Gastroesophageal sphincter (tissue), 4 donors: ENCODE results near the gene DHDDS. TPM values are rescaled to one million over a fixed set of nuclear protein-coding genes. Genes with fewer than 3 reads are reported as not detected.
"Not testable (repeated sequence)": the region's sequence is repeated elsewhere in the genome, so short reads cannot be mapped to it uniquely, and the experiment has no call there.

Experiments used
- ATAC-seq: fragments of 150-250 bp; one replicate; pipeline ENCODE4 v1.9.1; 2016; ENCODE audit warnings: mild to moderate bottlenecking, moderate library complexity
- H3K27ac ChIP-seq, 4 donors: fragments of 200-600 bp; sonication (generic) in 3 of 4; 1 replicate in 3 of 4; 2 replicates in 1 of 4; pipeline ENCODE4 v1.5.1; 2016 to 2019
- H3K27me3 ChIP-seq: fragments of 200-600 bp; sonication (generic); one replicate; pipeline ENCODE4 v1.5.1; 2019
- H3K36me3 ChIP-seq, 2 donors: fragments of 200-600 bp; sonication (generic); one replicate each; pipeline ENCODE4 v1.5.1; 2019; ENCODE audit warnings: control low read depth in 1 of 2
- H3K4me1 ChIP-seq, 3 donors: fragments of 200-600 bp; sonication (generic); 1 replicate in 2 of 3; 2 replicates in 1 of 3; pipeline ENCODE4 v1.5.1; 2016 to 2019; ENCODE audit warnings: control low read depth in 2 of 3
- H3K4me3 ChIP-seq, 2 donors: fragments of 200-600 bp; sonication (generic); one replicate each; pipeline ENCODE4 v1.5.1; 2019; ENCODE audit warnings: mild to moderate bottlenecking in 1 of 2, moderate library complexity in 1 of 2
- H3K9me3 ChIP-seq, 3 donors: fragments of 200-600 bp; sonication (generic); one replicate each; pipeline ENCODE4 v1.5.1; 2017 to 2019; ENCODE audit warnings: control low read depth in 2 of 3
- EP300 ChIP-seq: sonication (generic); formaldehyde crosslinking; IDR thresholded peaks from one replicate; pipeline ENCODE4 v1.6.1; 2017; ENCODE audit warnings: antibody characterized with exemption, mild to moderate bottlenecking
- POLR2A ChIP-seq, 2 donors: fragments of 450-650 bp; IDR thresholded peaks; one replicate each; pipeline ENCODE4 v1.6.1; 2017; ENCODE audit warnings: antibody characterized with exemption in 2 of 2, mild to moderate bottlenecking in 2 of 2, moderate library complexity in 1 of 2
- POLR2AphosphoS5 ChIP-seq: sonication (generic); formaldehyde crosslinking; IDR thresholded peaks from one replicate; pipeline ENCODE4 v1.6.1; 2017; ENCODE audit warnings: antibody characterized with exemption
- WGBS, 2 donors: methylation state at CpG; one replicate each; pipeline ENCODE4 v1.1.5; 2018; ENCODE audit warnings: low coverage in 1 of 2; 5-methylcytosine and 5-hydroxymethylcytosine counted together
- total RNA-seq, 4 donors: library from RNA; depleted of rRNA; stranded (reverse); fragments of >200 nt; gene quantifications; one replicate each; pipeline ENCODE4 v1.1.0, GENCODE V29; 2016
- TF ChIP-seq, protein P1 (sequence below), 4 experiments: fragments of 200-600 bp in 2 of 4; fragments of 450-650 bp in 2 of 4; sonication (generic) in 1 of 4; IDR thresholded peaks; one replicate each; pipeline ENCODE4 v1.5.1; 2017 to 2019; ENCODE audit warnings: antibody characterized with exemption in 4 of 4, mild to moderate bottlenecking in 2 of 4, moderate library complexity in 2 of 4

The DHDDS gene, protein sequence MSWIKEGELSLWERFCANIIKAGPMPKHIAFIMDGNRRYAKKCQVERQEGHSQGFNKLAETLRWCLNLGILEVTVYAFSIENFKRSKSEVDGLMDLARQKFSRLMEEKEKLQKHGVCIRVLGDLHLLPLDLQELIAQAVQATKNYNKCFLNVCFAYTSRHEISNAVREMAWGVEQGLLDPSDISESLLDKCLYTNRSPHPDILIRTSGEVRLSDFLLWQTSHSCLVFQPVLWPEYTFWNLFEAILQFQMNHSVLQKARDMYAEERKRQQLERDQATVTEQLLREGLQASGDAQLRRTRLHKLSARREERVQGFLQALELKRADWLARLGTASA
- total RNA-seq, result 10 to 100 TPM; 23.6 to 36.4 (median 31.7) TPM

DNA sequence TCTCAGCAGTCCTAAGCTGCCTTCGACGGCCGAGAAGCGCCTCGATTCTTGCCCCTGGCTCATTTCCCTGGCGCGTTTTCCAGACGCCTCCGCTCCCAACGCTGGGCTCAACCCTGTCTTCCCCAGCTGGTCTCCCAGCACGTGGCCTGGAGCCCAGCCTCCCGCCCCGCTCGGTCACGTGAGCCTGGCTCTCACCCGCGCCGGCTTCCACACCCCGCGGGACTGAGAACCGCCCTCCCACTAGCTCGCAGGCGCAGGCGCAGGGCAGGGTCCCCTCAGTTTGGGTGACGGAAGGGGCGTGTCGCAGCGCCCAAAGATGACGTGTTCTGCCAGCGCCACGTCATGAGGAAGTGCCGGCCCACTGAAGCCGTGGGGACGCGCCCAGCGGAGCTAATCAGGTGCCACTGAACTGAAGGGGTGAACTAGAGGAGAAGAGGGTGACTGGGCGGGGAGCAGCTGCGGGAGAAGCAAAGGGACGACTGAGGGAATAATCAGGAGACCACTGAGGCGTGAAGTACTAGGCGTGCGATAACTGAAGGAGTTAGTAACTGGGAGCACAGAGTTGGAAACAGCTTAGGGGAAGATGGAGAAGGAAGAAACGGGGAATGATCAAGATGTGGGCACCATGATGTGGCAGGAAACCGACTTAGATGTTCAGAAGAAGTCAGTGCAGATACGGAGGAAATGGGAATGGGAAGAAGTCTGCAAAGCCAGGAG lies at the start of gene DHDDS:
Gene DHDDS, plus strand, starts transcription at position 343 of the 717 bp plus-strand sequence. CDS start 625 bp downstream, outside the sequence.
- H3K27me3 ChIP-seq, result no peaks in the 10 kb centered on the region
- H3K36me3 ChIP-seq, result peaks cover 0 to 35% of the 10 kb centered on the region in 2 donors
- H3K27ac ChIP-seq, result peak within 1 kb of the TSS; percentile 68 to 80 (median 74)
- H3K9me3 ChIP-seq, result no peaks in the 10 kb centered on the region
- H3K4me1 ChIP-seq, result peaks cover 0 to 33% (median 10%) of the 10 kb centered on the region in 3 donors
- 0% methylated on average over 8 to 23 of the region's 45 CpGs for WGBS, 2 donors
- peak; percentile 99 for ATAC-seq
- peak within 1 kb of the TSS; percentile 60 to 94 for H3K4me3 ChIP-seq
- TF ChIP-seq POLR2A (IDR thresholded peaks at IDR 0.05) (peak; percentile 78 to 81), EP300 (no peak), POLR2AphosphoS5 (peak; percentile 97)
- TF ChIP-seq, protein P1, sequence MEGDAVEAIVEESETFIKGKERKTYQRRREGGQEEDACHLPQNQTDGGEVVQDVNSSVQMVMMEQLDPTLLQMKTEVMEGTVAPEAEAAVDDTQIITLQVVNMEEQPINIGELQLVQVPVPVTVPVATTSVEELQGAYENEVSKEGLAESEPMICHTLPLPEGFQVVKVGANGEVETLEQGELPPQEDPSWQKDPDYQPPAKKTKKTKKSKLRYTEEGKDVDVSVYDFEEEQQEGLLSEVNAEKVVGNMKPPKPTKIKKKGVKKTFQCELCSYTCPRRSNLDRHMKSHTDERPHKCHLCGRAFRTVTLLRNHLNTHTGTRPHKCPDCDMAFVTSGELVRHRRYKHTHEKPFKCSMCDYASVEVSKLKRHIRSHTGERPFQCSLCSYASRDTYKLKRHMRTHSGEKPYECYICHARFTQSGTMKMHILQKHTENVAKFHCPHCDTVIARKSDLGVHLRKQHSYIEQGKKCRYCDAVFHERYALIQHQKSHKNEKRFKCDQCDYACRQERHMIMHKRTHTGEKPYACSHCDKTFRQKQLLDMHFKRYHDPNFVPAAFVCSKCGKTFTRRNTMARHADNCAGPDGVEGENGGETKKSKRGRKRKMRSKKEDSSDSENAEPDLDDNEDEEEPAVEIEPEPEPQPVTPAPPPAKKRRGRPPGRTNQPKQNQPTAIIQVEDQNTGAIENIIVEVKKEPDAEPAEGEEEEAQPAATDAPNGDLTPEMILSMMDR (IDR thresholded peaks at IDR 0.05), result peak in 1 of 4 experiments; percentile 4

GRCh38 chr1:26384076-26384475 lies 48.0 kb upstream of the DHDDS start:
- H3K9me3 ChIP-seq, result no peaks in the 10 kb centered on the region
- H3K27ac ChIP-seq, result no peak overlapping the region
- peaks cover 55% of the 10 kb centered on the region for H3K27me3 ChIP-seq
- no peak overlapping the region for H3K4me3 ChIP-seq
- no peaks in the 10 kb centered on the region for H3K36me3 ChIP-seq
- WGBS, 2 donors, result 69 to 76% methylated on average over 2 to 3 of the region's 3 CpGs
- H3K4me1 ChIP-seq, result no peaks in the 10 kb centered on the region
- no peak for ATAC-seq
- TF ChIP-seq, protein P1 (IDR thresholded peaks at IDR 0.05), result no peak
- TF ChIP-seq POLR2AphosphoS5 (no peak), POLR2A (IDR thresholded peaks at IDR 0.05) (no peak), EP300 (no peak)

GRCh38 chr1:26385063-26385462 lies 47.1 kb upstream of the DHDDS start:
- WGBS, 2 donors, result 70 to 81% methylated on average over 2 to 3 of the region's 3 CpGs
- H3K4me3 ChIP-seq, ATAC-seq, H3K36me3 ChIP-seq, H3K4me1 ChIP-seq, H3K9me3 ChIP-seq, H3K27ac ChIP-seq: not testable (repeated sequence)
- peaks cover 61% of the 10 kb centered on the region for H3K27me3 ChIP-seq

- Histone ChIP-seq H3K4me1 (no peaks in the 10 kb centered on the region), H3K27me3 (peaks cover 62% of the 10 kb centered on the region), H3K4me3 (no peak overlapping the region), H3K27ac (no peak overlapping the region), H3K36me3 (no peaks in the 10 kb centered on the region), H3K9me3 (no peaks in the 10 kb centered on the region)
- 73 to 79% methylated on average over 2 to 6 of the region's 7 CpGs for WGBS, 2 donors
- TF ChIP-seq EP300 (no peak), POLR2A (IDR thresholded peaks at IDR 0.05) (no peak), POLR2AphosphoS5 (no peak)
- TF ChIP-seq, protein P1 (IDR thresholded peaks at IDR 0.05), result no peak
- ATAC-seq, result no peak
These were observed 44.7 kb upstream of the DHDDS start for GRCh38 chr1:26387447-26387846.

DNA sequence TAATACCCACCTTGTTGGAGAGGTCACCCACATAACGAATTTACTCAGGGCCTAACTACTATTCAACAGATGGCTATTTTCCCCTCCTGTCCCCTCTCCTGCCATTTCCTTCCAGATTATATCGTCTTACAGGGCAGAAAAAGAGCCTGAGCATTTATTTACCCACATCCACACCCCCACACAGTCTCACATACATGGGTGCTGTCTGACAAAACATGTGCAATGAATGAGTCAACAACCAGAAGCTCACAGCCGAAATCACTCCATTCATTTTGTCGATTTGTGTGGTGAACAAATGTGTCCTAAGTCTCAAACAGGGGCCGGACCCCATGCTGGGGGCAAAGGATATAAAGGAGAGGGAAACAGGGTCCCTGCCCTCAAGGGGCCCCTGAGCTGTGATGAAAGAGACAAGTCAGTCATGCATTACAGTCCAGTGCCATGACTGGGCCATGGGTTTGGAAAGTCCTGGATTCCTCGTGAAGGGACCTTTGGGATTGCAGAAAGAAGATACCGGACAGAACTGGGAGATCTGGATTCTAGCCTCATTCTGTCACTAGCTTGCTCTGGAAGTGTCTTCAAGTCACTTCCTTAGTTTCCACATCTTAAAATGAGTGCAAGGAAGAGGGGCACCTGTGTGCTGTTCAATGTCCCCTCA lies 43.2 kb upstream of the DHDDS start:
- Histone ChIP-seq H3K9me3 (no peaks in the 10 kb centered on the region), H3K4me1 (no peaks in the 10 kb centered on the region), H3K27me3 (peaks cover 67% of the 10 kb centered on the region), H3K4me3 (no peak overlapping the region), H3K27ac (no peak overlapping the region), H3K36me3 (no peaks in the 10 kb centered on the region)
- TF ChIP-seq POLR2A (IDR thresholded peaks at IDR 0.05) (no peak), EP300 (no peak), POLR2AphosphoS5 (no peak)
- TF ChIP-seq, protein P1 (IDR thresholded peaks at IDR 0.05), result no peak
- no peak for ATAC-seq
- 58 to 76% methylated on average over 5 to 7 of the region's 7 CpGs for whole genome bisulfite sequencing, 2 donors
